ENCODE data around the gene GOLGA6L10.
"Not testable (repeated sequence)": the region's sequence is repeated elsewhere in the genome, so short reads cannot be mapped to it uniquely, and the experiment has no call there.

DNA sequence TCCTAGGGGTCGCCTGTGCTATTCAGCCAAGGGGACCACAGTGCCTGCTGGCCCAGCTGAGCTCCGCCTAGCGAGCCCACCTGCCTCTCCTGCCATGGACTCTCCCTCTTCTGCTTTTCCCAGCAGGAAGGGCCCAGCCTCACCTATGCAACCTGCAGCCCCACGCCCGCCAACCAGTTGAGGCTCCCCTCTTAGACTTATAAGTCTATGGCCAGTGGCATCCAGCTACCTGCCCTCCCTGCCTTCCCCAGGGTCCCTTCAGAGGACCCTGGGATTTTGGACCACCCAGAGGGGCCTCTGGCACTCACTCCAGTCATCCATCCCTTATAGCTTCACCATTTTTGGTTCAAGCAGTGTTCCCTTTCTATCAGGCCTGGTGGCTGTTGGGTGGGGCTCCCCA lies 12.2 kb downstream of the GOLGA6L10 start:
- TF ChIP-seq, protein P1, sequence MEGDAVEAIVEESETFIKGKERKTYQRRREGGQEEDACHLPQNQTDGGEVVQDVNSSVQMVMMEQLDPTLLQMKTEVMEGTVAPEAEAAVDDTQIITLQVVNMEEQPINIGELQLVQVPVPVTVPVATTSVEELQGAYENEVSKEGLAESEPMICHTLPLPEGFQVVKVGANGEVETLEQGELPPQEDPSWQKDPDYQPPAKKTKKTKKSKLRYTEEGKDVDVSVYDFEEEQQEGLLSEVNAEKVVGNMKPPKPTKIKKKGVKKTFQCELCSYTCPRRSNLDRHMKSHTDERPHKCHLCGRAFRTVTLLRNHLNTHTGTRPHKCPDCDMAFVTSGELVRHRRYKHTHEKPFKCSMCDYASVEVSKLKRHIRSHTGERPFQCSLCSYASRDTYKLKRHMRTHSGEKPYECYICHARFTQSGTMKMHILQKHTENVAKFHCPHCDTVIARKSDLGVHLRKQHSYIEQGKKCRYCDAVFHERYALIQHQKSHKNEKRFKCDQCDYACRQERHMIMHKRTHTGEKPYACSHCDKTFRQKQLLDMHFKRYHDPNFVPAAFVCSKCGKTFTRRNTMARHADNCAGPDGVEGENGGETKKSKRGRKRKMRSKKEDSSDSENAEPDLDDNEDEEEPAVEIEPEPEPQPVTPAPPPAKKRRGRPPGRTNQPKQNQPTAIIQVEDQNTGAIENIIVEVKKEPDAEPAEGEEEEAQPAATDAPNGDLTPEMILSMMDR (conservative IDR thresholded peaks at IDR 0.05; ENCODE audit: low read depth, low read length), result not testable (repeated sequence)
- not testable (repeated sequence) for TF ChIP-seq EZH2 (IDR thresholded peaks at IDR 0.05; ENCODE audit: low read length, unreplicated experiment); EZH2phosphoT487 (IDR thresholded peaks at IDR 0.05; ENCODE audit: borderline replicate concordance, low read length)
